IPS-18a (cell line): ENCODE measurements around the gene PSME2.

ENCODE experiments used
- H3K27ac ChIP-seq: one replicate; pipeline ENCODE4 v1.5.1; 2013; ENCODE audit warnings: low read length
- H3K27me3 ChIP-seq: one replicate; pipeline ENCODE4 v1.6.1; 2013; ENCODE audit warnings: mild to moderate bottlenecking, low read length; ENCODE audit not compliant: control insufficient read depth, insufficient read depth
- H3K36me3 ChIP-seq: one replicate; pipeline ENCODE4 v1.6.1; 2013; ENCODE audit warnings: low read depth, low read length; ENCODE audit not compliant: control insufficient read depth
- H3K4me1 ChIP-seq: one replicate; pipeline ENCODE4 v1.6.1; 2013; ENCODE audit warnings: low read depth, low read length; ENCODE audit not compliant: control insufficient read depth
- H3K4me3 ChIP-seq: one replicate; pipeline ENCODE4 v1.5.1; 2013; ENCODE audit warnings: low read length
- H3K9ac ChIP-seq: one replicate; pipeline ENCODE4 v1.6.1; 2013; ENCODE audit warnings: mild to moderate bottlenecking, low read length, moderate library complexity
- H3K9me3 ChIP-seq: one replicate; pipeline ENCODE4 v1.6.1; 2013; ENCODE audit warnings: low read depth, low read length; ENCODE audit not compliant: control insufficient read depth

PSME2 gene

GRCh38 chr14:24130380-24130716, 16.1 kb downstream of the PSME2 start, which contains the start of gene FITM1:
TSS of gene FITM1 (plus strand) at chr14:24130659. CDS start at chr14:24131564, 905 bp downstream.
- Histone ChIP-seq H3K27ac (no peak within 1 kb of the TSS), H3K9me3 (no peaks in the 10 kb centered on the region), H3K27me3 (no peaks in the 10 kb centered on the region), H3K4me3 (no peak within 1 kb of the TSS), H3K36me3 (no peaks in the 10 kb centered on the region), H3K4me1 (no peaks in the 10 kb centered on the region), H3K9ac (no peak within 1 kb of the TSS)

- H3K27ac ChIP-seq, result no peak overlapping the region
- H3K4me3 ChIP-seq, result no peak overlapping the region
- no peak overlapping the region for H3K9ac ChIP-seq
- H3K36me3 ChIP-seq, result no peaks in the 10 kb centered on the region
- H3K27me3 ChIP-seq, result no peaks in the 10 kb centered on the region
- H3K9me3 ChIP-seq, result no peaks in the 10 kb centered on the region
- no peaks in the 10 kb centered on the region for H3K4me1 ChIP-seq
These were observed 16.9 kb downstream of the PSME2 start for GRCh38 chr14:24129410-24129998.

- Histone ChIP-seq H3K9me3 (no peaks in the 10 kb centered on the region), H3K27ac (no peak overlapping the region), H3K9ac (no peak overlapping the region), H3K4me3 (no peak overlapping the region), H3K36me3 (peaks cover 8% of the 10 kb centered on the region), H3K4me1 (no peaks in the 10 kb centered on the region), H3K27me3 (no peaks in the 10 kb centered on the region)
These were observed 18.7 kb downstream of the PSME2 start for GRCh38 chr14:24127673-24128072.

GRCh38 chr14:24126939-24127338, 19.5 kb downstream of the PSME2 start:
- Histone ChIP-seq H3K27me3 (no peaks in the 10 kb centered on the region), H3K27ac (no peak overlapping the region), H3K9ac (no peak overlapping the region), H3K36me3 (peaks cover 12% of the 10 kb centered on the region), H3K4me1 (no peaks in the 10 kb centered on the region), H3K4me3 (no peak overlapping the region), H3K9me3 (no peaks in the 10 kb centered on the region)

GRCh38 chr14:24123424-24124417, 22.7 kb downstream of the PSME2 start:
- no peaks in the 10 kb centered on the region for H3K4me1 ChIP-seq
- no peaks in the 10 kb centered on the region for H3K9me3 ChIP-seq
- no peak overlapping the region for H3K9ac ChIP-seq
- H3K36me3 ChIP-seq, result peaks cover 38% of the 10 kb centered on the region
- no peak overlapping the region for H3K4me3 ChIP-seq
- H3K27ac ChIP-seq, result no peak overlapping the region
- no peaks in the 10 kb centered on the region for H3K27me3 ChIP-seq

GRCh38 chr14:24122898-24123297, 23.5 kb downstream of the PSME2 start:
- no peak overlapping the region for H3K9ac ChIP-seq
- no peak overlapping the region for H3K4me3 ChIP-seq
- H3K27ac ChIP-seq, result no peak overlapping the region
- peaks cover 46% of the 10 kb centered on the region for H3K36me3 ChIP-seq
- no peaks in the 10 kb centered on the region for H3K4me1 ChIP-seq
- no peaks in the 10 kb centered on the region for H3K9me3 ChIP-seq
- H3K27me3 ChIP-seq, result no peaks in the 10 kb centered on the region

GRCh38 chr14:24122416-24122815, 24.0 kb downstream of the PSME2 start:
- Histone ChIP-seq H3K36me3 (peaks cover 51% of the 10 kb centered on the region), H3K4me1 (no peaks in the 10 kb centered on the region), H3K9me3 (no peaks in the 10 kb centered on the region), H3K27ac (no peak overlapping the region), H3K4me3 (no peak overlapping the region), H3K27me3 (no peaks in the 10 kb centered on the region), H3K9ac (no peak overlapping the region)

GRCh38 chr14:24121210-24121609, 25.2 kb downstream of the PSME2 start:
- H3K27me3 ChIP-seq, result no peaks in the 10 kb centered on the region
- no peak overlapping the region for H3K27ac ChIP-seq
- no peaks in the 10 kb centered on the region for H3K9me3 ChIP-seq
- H3K4me1 ChIP-seq, result no peaks in the 10 kb centered on the region
- no peak overlapping the region for H3K9ac ChIP-seq
- no peak overlapping the region for H3K4me3 ChIP-seq
- peaks cover 57% of the 10 kb centered on the region for H3K36me3 ChIP-seq

GRCh38 chr14:24119691-24120090, 26.7 kb downstream of the PSME2 start:
- H3K9me3 ChIP-seq, result no peaks in the 10 kb centered on the region
- no peaks in the 10 kb centered on the region for H3K4me1 ChIP-seq
- H3K4me3 ChIP-seq, result no peak overlapping the region
- H3K27me3 ChIP-seq, result no peaks in the 10 kb centered on the region
- peaks cover 57% of the 10 kb centered on the region for H3K36me3 ChIP-seq
- H3K27ac ChIP-seq, result no peak overlapping the region
- no peak overlapping the region for H3K9ac ChIP-seq

GRCh38 chr14:24117179-24117578, 29.2 kb downstream of the PSME2 start:
- Histone ChIP-seq H3K27me3 (no peaks in the 10 kb centered on the region), H3K4me3 (no peak overlapping the region), H3K9me3 (no peaks in the 10 kb centered on the region), H3K36me3 (peaks cover 45% of the 10 kb centered on the region), H3K27ac (no peak overlapping the region), H3K9ac (no peak overlapping the region), H3K4me1 (no peaks in the 10 kb centered on the region)

GRCh38 chr14:24116128-24116814, 30.1 kb downstream of the PSME2 start:
- Histone ChIP-seq H3K27me3 (no peaks in the 10 kb centered on the region), H3K4me3 (peak overlapping the region; percentile 84), H3K27ac (no peak overlapping the region), H3K4me1 (no peaks in the 10 kb centered on the region), H3K9ac (no peak overlapping the region), H3K36me3 (peaks cover 40% of the 10 kb centered on the region), H3K9me3 (no peaks in the 10 kb centered on the region)
